GM06990 (cell line): ENCODE results near the gene CYB561.

Source experiments
- DNase-seq: peaks from one replicate; pipeline ENCODE4 v3.0.0-alpha.2; 2011; ENCODE audit not compliant: insufficient read length; ENCODE audit errors: extremely low read depth
- H3K27me3 ChIP-seq: replicated peaks from 2 replicates; pipeline ENCODE4 v1.6.0; 2011; ENCODE audit warnings: low read length; ENCODE audit not compliant: control insufficient read depth, insufficient read depth
- H3K36me3 ChIP-seq: 2 replicates; pipeline ENCODE4 v1.5.1; 2011; ENCODE audit warnings: low read length; ENCODE audit not compliant: control insufficient read depth, insufficient read depth
- H3K4me3 ChIP-seq: replicated peaks from 2 replicates; pipeline ENCODE4 v1.5.1; 2011; ENCODE audit warnings: low read depth, mild to moderate bottlenecking, control low read depth, low read length
- CTCF ChIP-seq: IDR thresholded peaks from 2 replicates; pipeline ENCODE4 v1.5.1; 2011; ENCODE audit warnings: low read length, control low read depth, mild to moderate bottlenecking, inconsistent platforms; ENCODE audit not compliant: insufficient read depth, poor library complexity, severe bottlenecking

CYB561 gene

GRCh38 chr17:63491977-63492618 lies 46.0 kb upstream of the CYB561 start:
- Histone ChIP-seq H3K27me3 (no peaks in the 10 kb centered on the region; the same call in 1 of the 2 replicates), H3K36me3 (no peaks in the 10 kb centered on the region), H3K4me3 (no peak overlapping the region)
- no peak for TF ChIP-seq CTCF
- DNase-seq, result no peak

DNA sequence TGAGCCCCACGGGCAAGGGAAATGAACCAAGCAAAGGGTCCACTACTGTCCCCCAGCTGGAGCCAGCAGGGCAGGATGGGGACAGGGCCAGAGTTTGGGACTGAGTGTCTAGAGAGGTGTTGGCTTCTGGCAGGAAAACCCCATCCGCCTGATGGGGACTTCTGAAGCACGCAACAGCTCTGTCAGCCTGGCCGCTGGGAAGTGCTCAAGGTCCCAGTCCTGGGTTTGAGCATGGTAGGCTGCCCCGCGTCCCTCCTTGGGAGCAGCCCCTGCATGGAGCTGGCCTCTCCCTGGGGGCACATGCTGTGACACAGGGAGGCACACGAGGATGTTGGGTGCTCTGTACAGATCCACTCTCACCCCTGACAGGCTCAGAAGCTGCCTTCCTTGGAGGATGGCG lies 45.3 kb upstream of the CYB561 start:
- Histone ChIP-seq H3K36me3 (no peaks in the 10 kb centered on the region), H3K4me3 (no peak overlapping the region), H3K27me3 (no peaks in the 10 kb centered on the region; the same call in 1 of the 2 replicates)
- no peak for TF ChIP-seq CTCF
- no peak for DNase-seq

- Histone ChIP-seq H3K27me3 (no peaks in the 10 kb centered on the region; the same call in 1 of the 2 replicates), H3K36me3 (no peaks in the 10 kb centered on the region), H3K4me3 (no peak overlapping the region)
- TF ChIP-seq CTCF, result no peak
- no peak for DNase-seq
Measured at GRCh38 chr17:63490858-63491400, 44.8 kb upstream of the CYB561 start.

- no peak for TF ChIP-seq CTCF
- Histone ChIP-seq H3K36me3 (no peaks in the 10 kb centered on the region), H3K27me3 (no peaks in the 10 kb centered on the region; the same call in 1 of the 2 replicates), H3K4me3 (no peak overlapping the region)
- DNase-seq, result no peak
Measured at GRCh38 chr17:63490329-63490728, 44.2 kb upstream of the CYB561 start.

DNA sequence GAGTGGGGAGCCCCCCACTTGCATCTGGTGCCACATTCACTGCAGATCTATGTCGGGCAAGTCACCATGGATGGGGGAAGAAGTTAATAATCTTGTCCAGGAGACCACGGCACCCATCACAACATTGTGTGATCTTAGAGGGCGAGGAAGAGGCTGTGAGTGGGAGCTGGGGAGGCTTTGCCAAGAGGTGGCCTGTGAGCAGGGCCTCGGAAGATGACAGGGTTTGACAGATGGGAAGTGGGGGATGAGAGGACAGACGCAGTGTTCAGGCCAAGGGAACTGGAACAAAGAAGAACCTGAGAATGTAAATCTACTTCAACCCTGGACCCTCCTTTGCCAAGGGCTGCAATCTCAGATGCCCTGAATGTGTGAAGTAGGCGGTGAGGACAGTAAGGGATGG lies 43.2 kb upstream of the CYB561 start:
- Histone ChIP-seq H3K36me3 (no peaks in the 10 kb centered on the region), H3K4me3 (no peak overlapping the region), H3K27me3 (no peaks in the 10 kb centered on the region; the same call in 1 of the 2 replicates)
- no peak for DNase-seq
- no peak for TF ChIP-seq CTCF
